Fibroblast of skin of left biceps (primary cell): ENCODE results near the gene RAPGEF3.

ENCODE experiments used
- DNase-seq, 2 experiments: peaks; one replicate each; pipeline ENCODE4 v3.0.0-alpha.2; 2013; ENCODE audit warnings: low read depth in 2 of 2

The RAPGEF3 gene

DNA sequence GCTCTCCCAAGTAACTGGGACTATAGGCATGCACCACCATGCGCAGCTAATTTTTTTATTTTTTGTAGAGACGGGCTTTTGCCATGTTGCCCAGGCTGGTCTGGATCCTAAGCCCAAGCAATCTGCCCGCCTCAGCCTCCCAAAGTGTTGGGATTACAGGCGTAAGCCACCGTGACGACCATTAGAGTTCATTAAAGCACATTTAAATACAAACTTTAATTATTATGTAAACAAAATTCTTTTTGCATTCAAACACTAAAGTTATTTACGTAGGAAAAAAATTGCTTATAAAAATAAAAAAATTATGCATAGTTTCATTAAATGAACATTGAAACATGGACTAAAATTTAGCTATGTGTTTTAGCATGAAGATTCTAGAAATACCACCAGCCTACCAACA lies 60.0 kb downstream of the RAPGEF3 start:
- no peak for DNase-seq

DNA sequence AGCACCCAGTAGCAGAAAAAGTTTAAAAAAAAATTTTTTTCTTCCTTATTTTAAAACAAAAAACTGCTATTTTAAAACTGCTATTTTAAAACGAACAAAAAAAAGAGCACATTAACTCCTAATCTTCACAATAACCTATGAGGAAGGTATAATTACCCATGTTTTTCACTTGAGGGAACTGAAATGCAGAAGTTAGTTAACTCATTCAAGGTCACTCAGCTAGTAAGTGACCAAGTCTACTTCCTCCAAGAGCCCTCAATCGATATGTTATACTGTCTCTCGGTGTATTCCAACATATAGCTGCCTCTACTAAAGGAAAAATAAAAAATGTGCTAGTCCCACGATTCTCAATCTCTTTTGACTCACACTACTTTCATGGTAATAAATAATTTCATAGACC lies 60.6 kb downstream of the RAPGEF3 start:
- no peak for DNase-seq

DNA sequence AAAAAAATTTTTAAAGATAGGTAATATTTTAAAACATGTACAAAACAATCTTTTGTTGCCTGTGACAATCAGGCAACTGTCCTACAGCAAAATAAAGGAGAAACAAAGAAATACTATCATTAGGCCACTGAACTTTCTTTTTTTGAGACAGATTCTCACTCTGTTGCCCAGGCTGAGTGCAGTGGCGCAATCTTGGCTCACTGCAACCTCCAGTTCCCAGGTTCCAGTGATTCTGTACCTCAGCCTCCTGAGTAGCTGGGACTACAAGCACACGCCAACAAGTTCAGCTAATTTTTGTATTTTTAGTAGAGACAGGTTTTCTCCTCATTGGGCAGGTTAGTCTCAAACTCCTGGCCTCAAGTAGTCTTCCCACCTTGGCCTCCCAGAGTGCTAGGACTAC lies 69.5 kb downstream of the RAPGEF3 start:
- DNase-seq: no peak

DNA sequence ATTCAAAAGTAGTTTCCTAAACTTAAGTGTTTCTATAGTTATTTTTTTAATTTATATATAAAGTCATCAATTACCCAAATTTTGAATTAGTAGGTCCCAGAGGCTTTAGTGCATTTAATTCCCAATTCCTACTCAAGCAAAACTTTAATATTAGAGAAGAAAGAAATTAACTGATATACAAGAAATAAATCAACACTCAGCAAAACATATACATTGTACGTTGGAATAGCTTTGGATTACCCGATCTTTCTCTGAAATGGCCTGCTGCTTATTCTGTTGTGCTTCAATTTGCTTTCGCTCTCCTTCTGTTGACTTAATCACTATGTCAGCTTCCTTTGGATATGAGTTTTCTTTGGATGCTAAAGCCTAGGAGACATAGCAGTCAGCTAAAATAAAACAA lies 71.0 kb downstream of the RAPGEF3 start:
- no peak for DNase-seq

DNA sequence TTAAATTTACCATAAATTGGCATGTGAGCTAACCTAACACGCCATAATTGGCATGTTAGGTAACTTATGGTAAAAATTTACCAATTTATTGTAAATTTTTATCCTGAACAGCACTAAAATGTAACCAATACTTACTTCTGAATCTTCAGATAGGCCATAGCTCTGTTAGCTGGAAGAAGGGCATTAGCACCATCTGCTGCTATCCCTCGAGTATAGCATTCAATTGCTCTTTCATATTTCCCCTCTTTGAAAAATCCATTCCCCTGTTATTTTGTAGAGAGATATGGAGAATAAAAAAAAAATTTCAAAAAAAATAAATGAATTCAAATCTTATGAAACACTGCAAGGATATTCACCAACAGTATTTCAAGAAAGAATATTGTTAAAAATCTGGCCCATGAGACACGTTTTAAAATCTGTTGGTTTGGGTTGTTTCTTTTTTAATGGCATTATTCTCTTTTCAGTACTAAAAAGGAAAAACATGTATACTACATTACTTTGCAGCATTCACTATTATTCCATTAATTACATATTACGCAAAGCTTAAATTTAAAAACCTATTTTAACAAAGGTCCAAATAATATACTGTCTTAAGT lies 71.9 kb downstream of the RAPGEF3 start:
- DNase-seq: no peak
